Panc1 (cell line): ENCODE data around the gene ZGRF1. TPM values are rescaled to one million over a fixed set of nuclear protein-coding genes. Genes with fewer than 3 reads are reported as not detected.

Experiments used
- ATAC-seq: fragments of 200-7000 bp; cut with Tn5 transposase; 2 replicates; pipeline ENCODE4 v1.9.1; 2020; ENCODE audit warnings: mild to moderate bottlenecking, moderate library complexity
- BruUV-seq: library from RNA; stranded (reverse); fragments of 400-500 nt; replicated peaks from 2 replicates; lab custom pipeline; 2021; lab: Mats Ljungman, UMichigan
- CTCF ChIA-PET: fragments of 300-600 bp; sonication (Branson Sonifier 250); formaldehyde crosslinking; loops from one replicate; lab custom pipeline; 2022; ENCODE audit warnings: antibody characterized with exemption; lab: Charles Lee
- POLR2A ChIA-PET: fragments of 300-600 bp; sonication (Branson Sonifier 250); formaldehyde crosslinking; loops from one replicate; lab custom pipeline; 2022; ENCODE audit warnings: antibody characterized with exemption; lab: Charles Lee
- DNase-seq: peaks from one replicate; pipeline ENCODE4 v3.0.0-alpha.2; 2010; ENCODE audit warnings: low read depth, low spot score
- H3K27ac ChIP-seq: 2 replicates; pipeline ENCODE4 v1.5.1; 2011; ENCODE audit warnings: mild to moderate bottlenecking, low read length, inconsistent platforms
- H3K27me3 ChIP-seq: fragments of 200-500 bp; sonication (Bioruptor generic); 2 replicates; pipeline ENCODE4 v1.6.0; 2014; ENCODE audit warnings: low read length, inconsistent platforms; ENCODE audit not compliant: control insufficient read depth, insufficient read depth
- H3K36me3 ChIP-seq: fragments of 200-500 bp; sonication (Bioruptor generic); 2 replicates; pipeline ENCODE4 v1.5.1; 2014; ENCODE audit warnings: inconsistent platforms, mild to moderate bottlenecking, low read length, moderate library complexity; ENCODE audit not compliant: control insufficient read depth, insufficient read depth
- H3K4me1 ChIP-seq: 2 replicates; pipeline ENCODE4 v1.5.1; 2011; ENCODE audit warnings: inconsistent platforms, mild to moderate bottlenecking, low read length, moderate library complexity; ENCODE audit not compliant: control insufficient read depth, insufficient read depth
- H3K4me3 ChIP-seq, 2 experiments: 2 replicates each; pipeline ENCODE4 v1.5.1; 2011 to 2012; ENCODE audit warnings: low read depth in 2 of 2, low read length in 2 of 2, mild to moderate bottlenecking in 2 of 2, inconsistent platforms in 1 of 2, moderate library complexity in 1 of 2
- H3K9me3 ChIP-seq: fragments of 200-500 bp; sonication (Bioruptor generic); 2 replicates; pipeline ENCODE4 v1.5.1; 2014; ENCODE audit warnings: low read depth, mild to moderate bottlenecking, inconsistent platforms, low read length, moderate library complexity; ENCODE audit not compliant: control insufficient read depth, insufficient read depth
- CTCF ChIP-seq: fragments of 450-650 bp; IDR thresholded peaks from 2 replicates; pipeline ENCODE4 v1.5.1; 2017; ENCODE audit warnings: mild to moderate bottlenecking
- POLR2AphosphoS5 ChIP-seq: IDR thresholded peaks from 2 replicates; pipeline ENCODE4 v1.6.1; 2012; ENCODE audit warnings: mild to moderate bottlenecking, low read depth, low read length, moderate library complexity
- REST ChIP-seq, 2 experiments: IDR thresholded peaks; 2 replicates each; pipeline ENCODE4 v1.6.1; 2011 to 2012; ENCODE audit warnings: low read depth in 2 of 2, control low read depth in 1 of 2, low read length in 1 of 2, mild to moderate bottlenecking in 1 of 2, moderate library complexity in 1 of 2; ENCODE audit not compliant: insufficient read depth in 1 of 2
- SIN3A ChIP-seq: IDR thresholded peaks from 2 replicates; pipeline ENCODE4 v1.6.1; 2012; ENCODE audit warnings: low read depth, mild to moderate bottlenecking, low read length, moderate library complexity, borderline replicate concordance; ENCODE audit not compliant: insufficient read depth
- TCF7L2 ChIP-seq: IDR thresholded peaks from 2 replicates; pipeline ENCODE4 v1.6.1; 2011; ENCODE audit warnings: mild to moderate bottlenecking, low read depth, low read length, inconsistent platforms
- in situ Hi-C: cut with HindIII; loops from 2 replicates; pipeline ENCODE4 v1.10.0; 2016; ENCODE audit warnings: low sequenced_read_pairs, low pct_unique_long_range_greater_than_20kb
- intact Hi-C: fragments of 100-400 bp; cut with micrococcal nuclease; formaldehyde crosslinking; loops from one replicate; pipeline ENCODE4 v1.10.0; 2022; ENCODE audit not compliant: unreplicated experiment
- total RNA-seq: library from RNA; stranded (reverse); gene quantifications from one replicate; pipeline ENCODE4 v1.2.1, GENCODE V29; 2021; ENCODE audit not compliant: unreplicated experiment

The ZGRF1 gene
- total RNA-seq, 1 experiment from 2014 or later: 7.4 TPM

GRCh38 chr4:112593438-112594133 is 43.1 kb downstream of the ZGRF1 start:
- ChIA-PET POLR2A (no interaction called here), CTCF (no interaction called here)
- Histone ChIP-seq H3K27me3 (no peaks in the 10 kb centered on the region), H3K4me1 (no peaks in the 10 kb centered on the region), H3K4me3 (no peak overlapping the region), H3K36me3 (no peaks in the 10 kb centered on the region), H3K9me3 (no peaks in the 10 kb centered on the region), H3K27ac (no peak overlapping the region)
- TF ChIP-seq CTCF (no peak), SIN3A (no peak), TCF7L2 (no peak), POLR2AphosphoS5 (no peak), REST (IDR thresholded peaks at IDR 0.05; ENCODE audit: insufficient read depth in 1 of 2, low read depth in 2 of 2, low read length in 1 of 2) (no peak)
- no TSS peak for BruUV-seq
- in situ Hi-C loops (no loop called here), intact Hi-C loops (no loop called here)
- no peak for ATAC-seq
- no peak for DNase-seq

- POLR2A ChIA-PET: no interaction called here
- Histone ChIP-seq H3K4me3 (no peak overlapping the region), H3K4me1 (no peaks in the 10 kb centered on the region), H3K27ac (no peak overlapping the region), H3K27me3 (no peaks in the 10 kb centered on the region), H3K36me3 (no peaks in the 10 kb centered on the region), H3K9me3 (no peaks in the 10 kb centered on the region)
- intact Hi-C loops (no loop called here), in situ Hi-C loops (no loop called here)
- TF ChIP-seq REST (IDR thresholded peaks at IDR 0.05; ENCODE audit: insufficient read depth in 1 of 2, low read depth in 2 of 2, low read length in 1 of 2) (no peak), CTCF (no peak), POLR2AphosphoS5 (no peak), TCF7L2 (no peak), SIN3A (no peak)
- BruUV-seq: no TSS peak
- DNase-seq (no peak), ATAC-seq (no peak)
- CTCF ChIA-PET: no interaction called here
Observed at GRCh38 chr4:112592717-112593116, 44.0 kb downstream of the ZGRF1 start.
